EH (cell line): ENCODE data around the gene RALA.
"Not testable (repeated sequence)": the region's sequence is repeated elsewhere in the genome, so short reads cannot be mapped to it uniquely, and the experiment has no call there.

Experiments
- DNase-seq: peaks from one replicate; pipeline ENCODE4 v3.0.0-alpha.2; 2015; ENCODE audit warnings: low read depth

Gene RALA

GRCh38 chr7:39727231-39728012, 104.0 kb downstream of the RALA start:
- DNase-seq = no peak

- peak; percentile 97 for DNase-seq
Measured at GRCh38 chr7:39732837-39733804, 109.7 kb downstream of the RALA start.

- peak; percentile 85 for DNase-seq
Measured at GRCh38 chr7:39733881-39734632, 110.7 kb downstream of the RALA start.

- no peak for DNase-seq
Measured at GRCh38 chr7:39734633-39735004, 111.2 kb downstream of the RALA start.

- DNase-seq = peak; percentile 56
Measured at GRCh38 chr7:39735903-39736302, 112.5 kb downstream of the RALA start.

GRCh38 chr7:39741942-39742623, 118.7 kb downstream of the RALA start:
- no peak for DNase-seq

- DNase-seq = no peak
Measured at GRCh38 chr7:39744620-39745019, 121.2 kb downstream of the RALA start.

- DNase-seq = no peak
Measured at GRCh38 chr7:39745320-39745719, 121.9 kb downstream of the RALA start.

- peak; percentile 84 for DNase-seq
Measured at GRCh38 chr7:39746103-39746819, 122.9 kb downstream of the RALA start.

GRCh38 chr7:39749177-39749576, 125.8 kb downstream of the RALA start:
- peak; percentile 85 for DNase-seq

- no peak for DNase-seq
Measured at GRCh38 chr7:39749717-39750116, 126.3 kb downstream of the RALA start.

GRCh38 chr7:39750253-39751077, 127.1 kb downstream of the RALA start:
- no peak for DNase-seq

GRCh38 chr7:39753237-39753636, 129.9 kb downstream of the RALA start:
- not testable (repeated sequence) for DNase-seq

GRCh38 chr7:39753823-39754325, 130.5 kb downstream of the RALA start:
- no peak for DNase-seq

- peak; percentile 83 for DNase-seq
Measured at GRCh38 chr7:39754326-39755120, 131.2 kb downstream of the RALA start.

GRCh38 chr7:39757604-39758003, 134.2 kb downstream of the RALA start:
- DNase-seq = no peak
